Neural cell (in vitro differentiated cells): ENCODE data around the gene ODC1.

ENCODE experiments used
- EP300 ChIP-seq: fragments of 450-650 bp; conservative IDR thresholded peaks from 2 replicates; pipeline ENCODE4 v1.6.1; 2014; ENCODE audit warnings: antibody characterized with exemption, mild to moderate bottlenecking, moderate library complexity; ENCODE audit not compliant: poor library complexity, severe bottlenecking
- POLR2AphosphoS5 ChIP-seq: IDR thresholded peaks from 2 replicates; pipeline ENCODE4 v1.6.1; 2012
- RAD21 ChIP-seq: fragments of 450-650 bp; conservative IDR thresholded peaks from 2 replicates; pipeline ENCODE4 v1.6.1; 2014; ENCODE audit warnings: antibody characterized with exemption, mild to moderate bottlenecking, moderate library complexity
- TF ChIP-seq, protein P1 (sequence below): fragments of 450-650 bp; IDR thresholded peaks from 2 replicates; pipeline ENCODE4 v1.5.1; 2014; ENCODE audit warnings: antibody characterized with exemption, mild to moderate bottlenecking, moderate library complexity; ENCODE audit not compliant: poor library complexity, severe bottlenecking
- TF ChIP-seq, protein P2 (sequence below): IDR thresholded peaks from 2 replicates; pipeline ENCODE4 v1.6.1; 2012; ENCODE audit warnings: borderline replicate concordance

DNA sequence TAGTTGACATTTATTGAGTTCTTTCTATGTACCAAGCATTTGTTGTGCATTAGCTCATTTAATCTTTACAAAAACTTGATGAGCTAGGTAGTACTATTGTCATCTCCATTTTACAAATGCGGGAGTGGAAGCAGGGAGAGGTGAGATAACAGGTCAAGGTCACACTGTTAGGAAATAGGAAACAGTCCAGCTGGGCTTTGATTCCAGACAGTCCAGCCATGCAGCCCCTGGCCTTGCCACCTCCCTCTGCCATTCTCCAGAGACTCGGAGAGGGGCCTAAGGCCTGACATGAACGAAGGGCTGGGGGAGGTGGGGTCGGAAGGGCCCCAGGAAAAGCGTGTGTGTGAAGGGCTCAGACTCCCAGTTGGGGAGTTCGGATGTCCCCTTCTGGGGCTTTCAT lies 55.6 kb downstream of the ODC1 start:
- TF ChIP-seq POLR2AphosphoS5 (no peak), EP300 (no peak), RAD21 (no peak)
- TF ChIP-seq, protein P1, sequence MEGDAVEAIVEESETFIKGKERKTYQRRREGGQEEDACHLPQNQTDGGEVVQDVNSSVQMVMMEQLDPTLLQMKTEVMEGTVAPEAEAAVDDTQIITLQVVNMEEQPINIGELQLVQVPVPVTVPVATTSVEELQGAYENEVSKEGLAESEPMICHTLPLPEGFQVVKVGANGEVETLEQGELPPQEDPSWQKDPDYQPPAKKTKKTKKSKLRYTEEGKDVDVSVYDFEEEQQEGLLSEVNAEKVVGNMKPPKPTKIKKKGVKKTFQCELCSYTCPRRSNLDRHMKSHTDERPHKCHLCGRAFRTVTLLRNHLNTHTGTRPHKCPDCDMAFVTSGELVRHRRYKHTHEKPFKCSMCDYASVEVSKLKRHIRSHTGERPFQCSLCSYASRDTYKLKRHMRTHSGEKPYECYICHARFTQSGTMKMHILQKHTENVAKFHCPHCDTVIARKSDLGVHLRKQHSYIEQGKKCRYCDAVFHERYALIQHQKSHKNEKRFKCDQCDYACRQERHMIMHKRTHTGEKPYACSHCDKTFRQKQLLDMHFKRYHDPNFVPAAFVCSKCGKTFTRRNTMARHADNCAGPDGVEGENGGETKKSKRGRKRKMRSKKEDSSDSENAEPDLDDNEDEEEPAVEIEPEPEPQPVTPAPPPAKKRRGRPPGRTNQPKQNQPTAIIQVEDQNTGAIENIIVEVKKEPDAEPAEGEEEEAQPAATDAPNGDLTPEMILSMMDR = no peak
- TF ChIP-seq, protein P2, sequence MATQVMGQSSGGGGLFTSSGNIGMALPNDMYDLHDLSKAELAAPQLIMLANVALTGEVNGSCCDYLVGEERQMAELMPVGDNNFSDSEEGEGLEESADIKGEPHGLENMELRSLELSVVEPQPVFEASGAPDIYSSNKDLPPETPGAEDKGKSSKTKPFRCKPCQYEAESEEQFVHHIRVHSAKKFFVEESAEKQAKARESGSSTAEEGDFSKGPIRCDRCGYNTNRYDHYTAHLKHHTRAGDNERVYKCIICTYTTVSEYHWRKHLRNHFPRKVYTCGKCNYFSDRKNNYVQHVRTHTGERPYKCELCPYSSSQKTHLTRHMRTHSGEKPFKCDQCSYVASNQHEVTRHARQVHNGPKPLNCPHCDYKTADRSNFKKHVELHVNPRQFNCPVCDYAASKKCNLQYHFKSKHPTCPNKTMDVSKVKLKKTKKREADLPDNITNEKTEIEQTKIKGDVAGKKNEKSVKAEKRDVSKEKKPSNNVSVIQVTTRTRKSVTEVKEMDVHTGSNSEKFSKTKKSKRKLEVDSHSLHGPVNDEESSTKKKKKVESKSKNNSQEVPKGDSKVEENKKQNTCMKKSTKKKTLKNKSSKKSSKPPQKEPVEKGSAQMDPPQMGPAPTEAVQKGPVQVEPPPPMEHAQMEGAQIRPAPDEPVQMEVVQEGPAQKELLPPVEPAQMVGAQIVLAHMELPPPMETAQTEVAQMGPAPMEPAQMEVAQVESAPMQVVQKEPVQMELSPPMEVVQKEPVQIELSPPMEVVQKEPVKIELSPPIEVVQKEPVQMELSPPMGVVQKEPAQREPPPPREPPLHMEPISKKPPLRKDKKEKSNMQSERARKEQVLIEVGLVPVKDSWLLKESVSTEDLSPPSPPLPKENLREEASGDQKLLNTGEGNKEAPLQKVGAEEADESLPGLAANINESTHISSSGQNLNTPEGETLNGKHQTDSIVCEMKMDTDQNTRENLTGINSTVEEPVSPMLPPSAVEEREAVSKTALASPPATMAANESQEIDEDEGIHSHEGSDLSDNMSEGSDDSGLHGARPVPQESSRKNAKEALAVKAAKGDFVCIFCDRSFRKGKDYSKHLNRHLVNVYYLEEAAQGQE = no peak
